SK-N-SH treated with all-trans-retinoic acid at 6 μM for 48 hours (cell line): ENCODE results near the gene ZNF543.

Experiments
- ATAC-seq: fragments of 200-7000 bp; cut with Tn5 transposase; 3 replicates; pipeline ENCODE4 v1.9.1; 2020; ENCODE audit warnings: mild to moderate bottlenecking, moderate library complexity
- ARNTL ChIP-seq: fragments of 450-650 bp; formaldehyde crosslinking; IDR thresholded peaks from 2 replicates; pipeline ENCODE4 v1.5.0; 2020; ENCODE audit warnings: low read depth, mild to moderate bottlenecking, moderate library complexity, borderline replicate concordance
- BACH2 ChIP-seq: fragments of 250-450 bp; sonication (Bioruptor Pico); IDR thresholded peaks from 2 replicates; pipeline ENCODE4 v1.9.0; 2021; ENCODE audit warnings: mild to moderate bottlenecking, borderline replicate concordance
- CREB5 ChIP-seq: fragments of 250-450 bp; sonication (Bioruptor Pico); IDR thresholded peaks from 2 replicates; pipeline ENCODE4 v1.5.1; 2020; ENCODE audit warnings: low read depth, mild to moderate bottlenecking, moderate library complexity
- CSDC2 ChIP-seq: fragments of 250-450 bp; sonication (Bioruptor Pico); IDR thresholded peaks from 2 replicates; pipeline ENCODE4 v1.5.0; 2020; ENCODE audit warnings: mild to moderate bottlenecking, moderate library complexity
- CSRNP3 ChIP-seq: fragments of 250-450 bp; sonication (Bioruptor Pico); IDR thresholded peaks from 2 replicates; pipeline ENCODE4 v1.5.1; 2021; ENCODE audit warnings: mild to moderate bottlenecking, moderate library complexity
- ESRRG ChIP-seq: fragments of 250-450 bp; sonication (Bioruptor Pico); IDR thresholded peaks from 2 replicates; pipeline ENCODE4 v1.6.1; 2021; ENCODE audit warnings: mild to moderate bottlenecking
- GLIS3 ChIP-seq: fragments of 250-450 bp; sonication (Bioruptor Pico); IDR thresholded peaks from 2 replicates; pipeline ENCODE4 v1.5.0; 2020; ENCODE audit warnings: mild to moderate bottlenecking, moderate library complexity
- ISL1 ChIP-seq: fragments of 250-450 bp; sonication (Bioruptor Pico); IDR thresholded peaks from 2 replicates; pipeline ENCODE4 v2.1.2; 2022; ENCODE audit warnings: mild to moderate bottlenecking, moderate library complexity
- OSR1 ChIP-seq: fragments of 250-450 bp; sonication (Bioruptor Pico); IDR thresholded peaks from 2 replicates; pipeline ENCODE4 v1.8.0; 2022; ENCODE audit warnings: moderate library complexity, mild to moderate bottlenecking, inconsistent platforms
- PATZ1 ChIP-seq: fragments of 250-450 bp; sonication (Bioruptor Pico); IDR thresholded peaks from 2 replicates; pipeline ENCODE4 v1.8.0; 2020; ENCODE audit warnings: mild to moderate bottlenecking, moderate library complexity, borderline replicate concordance
- POU6F1 ChIP-seq: fragments of 250-450 bp; sonication (Bioruptor Pico); IDR thresholded peaks from 2 replicates; pipeline ENCODE4 v1.8.0; 2021; ENCODE audit warnings: low read depth, mild to moderate bottlenecking, moderate library complexity, borderline replicate concordance
- PPARA ChIP-seq: fragments of 250-450 bp; sonication (Bioruptor Pico); IDR thresholded peaks from 2 replicates; pipeline ENCODE4 v1.5.0; 2020; ENCODE audit warnings: mild to moderate bottlenecking, borderline replicate concordance
- SNAI2 ChIP-seq: fragments of 250-450 bp; sonication (Bioruptor Pico); IDR thresholded peaks from 2 replicates; pipeline ENCODE4 v1.5.0; 2020; ENCODE audit warnings: mild to moderate bottlenecking, moderate library complexity
- TCF4 ChIP-seq: fragments of 250-450 bp; sonication (Bioruptor Pico); IDR thresholded peaks from 2 replicates; pipeline ENCODE4 v1.8.0; 2021; ENCODE audit warnings: mild to moderate bottlenecking, moderate library complexity, borderline replicate concordance
- TOX ChIP-seq: fragments of 250-450 bp; sonication (Bioruptor Pico); IDR thresholded peaks from 2 replicates; pipeline ENCODE4 v1.8.0; 2021; ENCODE audit warnings: mild to moderate bottlenecking, moderate library complexity, borderline replicate concordance
- TSHZ2 ChIP-seq: fragments of 250-450 bp; sonication (Bioruptor Pico); IDR thresholded peaks from 2 replicates; pipeline ENCODE4 v1.5.0; 2020; ENCODE audit warnings: mild to moderate bottlenecking, moderate library complexity
- ZC3H10 ChIP-seq: fragments of 250-450 bp; sonication (Bioruptor Pico); IDR thresholded peaks from 2 replicates; pipeline ENCODE4 v1.5.1; 2021; ENCODE audit warnings: mild to moderate bottlenecking, moderate library complexity
- ZFP3 ChIP-seq: fragments of 250-450 bp; sonication (Bioruptor Pico); IDR thresholded peaks from 2 replicates; pipeline ENCODE4 v1.5.0; 2020; ENCODE audit warnings: mild to moderate bottlenecking, moderate library complexity
- ZFP30 ChIP-seq: fragments of 450-650 bp; formaldehyde crosslinking; IDR thresholded peaks from 2 replicates; pipeline ENCODE4 v1.5.0; 2022; ENCODE audit warnings: mild to moderate bottlenecking, moderate library complexity
- ZNF565 ChIP-seq: fragments of 450-650 bp; formaldehyde crosslinking; conservative IDR thresholded peaks from 2 replicates; pipeline ENCODE4 v1.5.0; 2020; ENCODE audit warnings: low read depth, mild to moderate bottlenecking, moderate library complexity
- ZNF70 ChIP-seq: fragments of 450-650 bp; formaldehyde crosslinking; IDR thresholded peaks from 2 replicates; pipeline ENCODE4 v1.5.0; 2020; ENCODE audit warnings: mild to moderate bottlenecking, moderate library complexity
- ZNF8 ChIP-seq: fragments of 450-650 bp; formaldehyde crosslinking; IDR thresholded peaks from 2 replicates; pipeline ENCODE4 v1.5.0; 2020; ENCODE audit warnings: mild to moderate bottlenecking, moderate library complexity

Gene ZNF543

GRCh38 chr19:57324992-57325391, 4.7 kb downstream of the ZNF543 start:
- TF ChIP-seq PATZ1 (CRISPR knock-in tag) (no peak), ZFP3 (CRISPR knock-in tag) (no peak), CREB5 (CRISPR knock-in tag) (no peak), TSHZ2 (CRISPR knock-in tag) (no peak), CSDC2 (CRISPR knock-in tag) (no peak), SNAI2 (CRISPR knock-in tag) (no peak), CSRNP3 (CRISPR knock-in tag) (no peak), PPARA (CRISPR knock-in tag) (no peak), TCF4 (no peak), ZNF565 (no peak), ZC3H10 (CRISPR knock-in tag) (no peak), ARNTL (CRISPR knock-in tag) (no peak), ISL1 (CRISPR knock-in tag) (no peak), BACH2 (CRISPR knock-in tag) (no peak)
- ATAC-seq: no peak

GRCh38 chr19:57327993-57328392, 7.7 kb downstream of the ZNF543 start:
- TF ChIP-seq ZC3H10 (CRISPR knock-in tag) (no peak), SNAI2 (CRISPR knock-in tag) (no peak), ZFP30 (no peak)

GRCh38 chr19:57334191-57334590, 13.9 kb downstream of the ZNF543 start:
- no peak for ATAC-seq
- TF ChIP-seq ESRRG (CRISPR knock-in tag): no peak
- TF ChIP-seq GLIS3: no peak
- TF ChIP-seq CSDC2 (CRISPR knock-in tag): no peak

More at GRCh38 chr19:57327993-57328392, 7.7 kb downstream of the ZNF543 start:
- no peak for ATAC-seq

- TF ChIP-seq ESRRG (CRISPR knock-in tag) (no peak), BACH2 (CRISPR knock-in tag) (no peak), ZC3H10 (CRISPR knock-in tag) (no peak), SNAI2 (CRISPR knock-in tag) (no peak), ZNF70 (CRISPR knock-in tag) (no peak), ZNF565 (no peak), ARNTL (CRISPR knock-in tag) (no peak), OSR1 (CRISPR knock-in tag) (no peak), ZFP3 (CRISPR knock-in tag) (no peak), TCF4 (no peak), TOX (CRISPR knock-in tag) (no peak), CSRNP3 (CRISPR knock-in tag) (no peak), POU6F1 (CRISPR knock-in tag) (no peak), ISL1 (CRISPR knock-in tag) (no peak), CSDC2 (CRISPR knock-in tag) (no peak), ZNF8 (CRISPR knock-in tag) (no peak), ZFP30 (no peak)
- TF ChIP-seq, all 23 proteins: peak for 0
- no peak for ATAC-seq
These were observed 18.6 kb downstream of the ZNF543 start for GRCh38 chr19:57338877-57339276.
